GM23338 (cell line): Measurements from ENCODE around the gene F2RL2. TPM values are rescaled to one million over a fixed set of nuclear protein-coding genes. Genes with fewer than 3 reads are reported as not detected.

ENCODE experiments used
- ATAC-seq: fragments of 200-7000 bp; cut with Tn5 transposase; 3 replicates; pipeline ENCODE4 v1.9.1; 2020
- DNase-seq: peaks from one replicate; pipeline ENCODE4 v3.0.0-alpha.2; 2015; ENCODE audit warnings: low spot score
- H2AFZ ChIP-seq: fragments of 200-600 bp; sonication (generic); 2 replicates; pipeline ENCODE4 v1.8.0; 2016; ENCODE audit warnings: antibody characterized with exemption, mild to moderate bottlenecking, moderate library complexity
- H3F3A ChIP-seq: fragments of 200-600 bp; sonication (generic); replicated peaks from 2 replicates; pipeline ENCODE4 v1.8.0; 2017; ENCODE audit warnings: antibody characterized with exemption, mixed run types, low read depth
- H3K27ac ChIP-seq: fragments of 200-600 bp; sonication (generic); 2 replicates; pipeline ENCODE4 v1.6.1; 2016; ENCODE audit warnings: low read depth
- H3K27me3 ChIP-seq: fragments of 200-600 bp; sonication (generic); 2 replicates; pipeline ENCODE4 v1.8.0; 2016; ENCODE audit warnings: mild to moderate bottlenecking, mixed run types, moderate library complexity; ENCODE audit not compliant: insufficient read depth
- H3K36me3 ChIP-seq: fragments of 200-600 bp; sonication (generic); 2 replicates; pipeline ENCODE4 v1.8.0; 2016; ENCODE audit warnings: mild to moderate bottlenecking; ENCODE audit not compliant: insufficient read depth
- H3K4me1 ChIP-seq: fragments of 200-600 bp; sonication (generic); 2 replicates; pipeline ENCODE4 v1.8.0; 2016; ENCODE audit warnings: mild to moderate bottlenecking, moderate library complexity; ENCODE audit not compliant: insufficient read depth
- H3K4me2 ChIP-seq: fragments of 200-600 bp; sonication (generic); 2 replicates; pipeline ENCODE4 v1.7.1; 2017; ENCODE audit warnings: mixed run types
- H3K4me3 ChIP-seq: fragments of 200-600 bp; sonication (generic); 2 replicates; pipeline ENCODE4 v1.6.1; 2016; ENCODE audit warnings: mixed run types
- H3K79me2 ChIP-seq: fragments of 200-600 bp; sonication (generic); replicated peaks from 2 replicates; pipeline ENCODE4 v1.8.0; 2017; ENCODE audit warnings: mild to moderate bottlenecking; ENCODE audit not compliant: insufficient read depth
- H3K9me2 ChIP-seq: fragments of 200-600 bp; sonication (generic); 2 replicates; pipeline ENCODE4 v1.8.0; 2017; ENCODE audit not compliant: insufficient read depth
- H4K20me1 ChIP-seq: fragments of 200-600 bp; sonication (generic); replicated peaks from 2 replicates; pipeline ENCODE4 v1.8.0; 2017; ENCODE audit warnings: mild to moderate bottlenecking; ENCODE audit not compliant: insufficient read depth
- H3K27ac Mint-ChIP-seq: 2 replicates; pipeline ENCODE4 v1.8.0; 2020; ENCODE audit warnings: inconsistent platforms, mild to moderate bottlenecking, moderate library complexity, mixed read lengths
- H3K27me3 Mint-ChIP-seq: 3 replicates; pipeline ENCODE4 v1.8.0; 2022; ENCODE audit warnings: low read depth, mild to moderate bottlenecking, moderate library complexity, mixed read lengths, inconsistent platforms; ENCODE audit not compliant: insufficient read depth, poor library complexity
- H3K36me3 Mint-ChIP-seq: 3 replicates; pipeline ENCODE4 v1.8.0; 2021; ENCODE audit warnings: low read depth, mild to moderate bottlenecking, inconsistent platforms, moderate library complexity, mixed read lengths
- H3K4me1 Mint-ChIP-seq: 3 replicates; pipeline ENCODE4 v1.8.0; 2020; ENCODE audit warnings: mild to moderate bottlenecking, inconsistent platforms, mixed read lengths
- H3K4me3 Mint-ChIP-seq: 3 replicates; pipeline ENCODE4 v1.8.0; 2021; ENCODE audit warnings: moderate library complexity, mild to moderate bottlenecking, inconsistent platforms, mixed read lengths
- H3K9me3 Mint-ChIP-seq: 3 replicates; pipeline ENCODE4 v1.8.0; 2020; ENCODE audit warnings: moderate library complexity, mild to moderate bottlenecking, inconsistent platforms, mixed read lengths
- CREB1 ChIP-seq: fragments of 250-450 bp; sonication (Bioruptor Pico); IDR thresholded peaks from 2 replicates; pipeline ENCODE4 v1.5.0; 2020; ENCODE audit warnings: low read depth, mild to moderate bottlenecking, moderate library complexity
- EZH2 ChIP-seq: fragments of 200-600 bp; sonication (generic); IDR thresholded peaks from one replicate; pipeline ENCODE4 v1.8.0; 2017; ENCODE audit warnings: antibody characterized with exemption, mild to moderate bottlenecking, low read depth; ENCODE audit not compliant: unreplicated experiment
- EZH2phosphoT487 ChIP-seq: fragments of 200-600 bp; sonication (generic); IDR thresholded peaks from one replicate; pipeline ENCODE4 v1.8.1; 2018; ENCODE audit warnings: antibody characterized with exemption; ENCODE audit not compliant: unreplicated experiment
- JUNB ChIP-seq: IDR thresholded peaks from one replicate; pipeline ENCODE4 v1.6.1; 2016; ENCODE audit warnings: antibody characterized with exemption; ENCODE audit not compliant: unreplicated experiment
- NANOG ChIP-seq: IDR thresholded peaks from 2 replicates; pipeline ENCODE4 v1.6.1; 2016; ENCODE audit warnings: antibody characterized with exemption, borderline replicate concordance
- POLR2AphosphoS5 ChIP-seq: IDR thresholded peaks from 2 replicates; pipeline ENCODE4 v1.6.1; 2016; ENCODE audit warnings: antibody characterized with exemption, low read depth
- STAT1 ChIP-seq: IDR thresholded peaks from one replicate; pipeline ENCODE4 v1.6.1; 2016; ENCODE audit warnings: antibody characterized with exemption; ENCODE audit not compliant: unreplicated experiment
- ZNF114 ChIP-seq: fragments of 250-450 bp; sonication (Bioruptor Pico); IDR thresholded peaks from 2 replicates; pipeline ENCODE4 v1.5.0; 2020; ENCODE audit warnings: mild to moderate bottlenecking, moderate library complexity
- ZNF331 ChIP-seq: fragments of 250-450 bp; sonication (Bioruptor Pico); IDR thresholded peaks from 2 replicates; pipeline ENCODE4 v1.5.0; 2020; ENCODE audit warnings: low read depth, mild to moderate bottlenecking, moderate library complexity
- polyA plus RNA-seq: library from polyadenylated mRNA; unstranded; fragments of >200 nt; fragmentation: Nextera tagmentation; extraction: Ambion mirVana; gene quantifications from 2 replicates; pipeline ENCODE4 v1.2.1, GENCODE V29; 2016
- total RNA-seq: library from RNA; depleted of rRNA; stranded (reverse); fragments of >200 nt; shearing (Covaris generic); gene quantifications from 2 replicates; pipeline ENCODE4 v1.2.3, GENCODE V29; 2014
- TF ChIP-seq, protein P1 (sequence below), 2 experiments: fragments of 200-600 bp in 1 of 2; sonication (generic) in 1 of 2; conservative IDR thresholded peaks; 2 replicates each; pipeline versions ENCODE4 v1.5.1 to v1.6.1; 2016 to 2017; ENCODE audit warnings: antibody characterized with exemption in 2 of 2, low read depth in 2 of 2, mild to moderate bottlenecking in 2 of 2, moderate library complexity in 1 of 2
- TF ChIP-seq, protein P2 (sequence below): IDR thresholded peaks from one replicate; pipeline ENCODE4 v1.6.1; 2018; ENCODE audit warnings: antibody characterized with exemption; ENCODE audit not compliant: unreplicated experiment
- TF ChIP-seq, protein P3 (sequence below): IDR thresholded peaks from 2 replicates; pipeline ENCODE4 v1.6.1; 2016; ENCODE audit warnings: antibody characterized with exemption
- TF ChIP-seq, protein P4 (sequence below): fragments of 250-450 bp; sonication (Bioruptor Pico); IDR thresholded peaks from 2 replicates; pipeline ENCODE4 v1.5.0; 2020; ENCODE audit warnings: mild to moderate bottlenecking, moderate library complexity

F2RL2 gene
- total and polyA plus RNA-seq, 2 experiments from 2014 or later: 0.42 to 0.70 TPM

DNA sequence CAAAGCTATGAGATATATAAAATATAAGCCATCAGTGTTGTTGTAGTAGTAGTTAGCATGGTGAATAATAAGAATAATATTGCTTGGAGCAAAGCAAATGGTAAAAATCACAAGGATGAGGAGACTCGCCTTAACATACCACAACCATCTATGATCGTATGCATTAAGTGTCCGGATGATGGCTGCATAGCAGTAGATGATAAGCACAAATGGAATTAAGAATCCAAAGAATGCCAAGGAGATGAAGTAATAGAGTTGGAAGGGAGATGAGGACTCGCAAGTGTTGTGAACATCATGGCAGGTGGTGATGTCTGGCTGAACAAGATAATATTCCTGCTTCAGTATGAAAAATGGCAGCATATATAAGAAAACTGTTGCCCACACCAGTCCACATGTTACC, 5.5 kb downstream of the F2RL2 start:
- DNase-seq (no peak), ATAC-seq (no peak)
- Mint-ChIP-seq H3K4me1 (peaks cover 19% of the 10 kb centered on the region; the same call in 2 of the 3 replicates), H3K4me3 (no peak overlapping the region), H3K27me3 (no peaks in the 10 kb centered on the region), H3K36me3 (no peaks in the 10 kb centered on the region; the same call in 2 of the 3 replicates), H3K9me3 (no peaks in the 10 kb centered on the region), H3K27ac (no peak overlapping the region)
- no peak overlapping the region for H3K4me2 ChIP-seq
- TF ChIP-seq NANOG (no peak), POLR2AphosphoS5 (no peak), CREB1 (no peak), STAT1 (no peak), ZNF114 (CRISPR knock-in tag) (no peak), JUNB (no peak), EZH2phosphoT487 (no peak), EZH2 (no peak), ZNF331 (CRISPR knock-in tag) (no peak)
- TF ChIP-seq, protein P1, sequence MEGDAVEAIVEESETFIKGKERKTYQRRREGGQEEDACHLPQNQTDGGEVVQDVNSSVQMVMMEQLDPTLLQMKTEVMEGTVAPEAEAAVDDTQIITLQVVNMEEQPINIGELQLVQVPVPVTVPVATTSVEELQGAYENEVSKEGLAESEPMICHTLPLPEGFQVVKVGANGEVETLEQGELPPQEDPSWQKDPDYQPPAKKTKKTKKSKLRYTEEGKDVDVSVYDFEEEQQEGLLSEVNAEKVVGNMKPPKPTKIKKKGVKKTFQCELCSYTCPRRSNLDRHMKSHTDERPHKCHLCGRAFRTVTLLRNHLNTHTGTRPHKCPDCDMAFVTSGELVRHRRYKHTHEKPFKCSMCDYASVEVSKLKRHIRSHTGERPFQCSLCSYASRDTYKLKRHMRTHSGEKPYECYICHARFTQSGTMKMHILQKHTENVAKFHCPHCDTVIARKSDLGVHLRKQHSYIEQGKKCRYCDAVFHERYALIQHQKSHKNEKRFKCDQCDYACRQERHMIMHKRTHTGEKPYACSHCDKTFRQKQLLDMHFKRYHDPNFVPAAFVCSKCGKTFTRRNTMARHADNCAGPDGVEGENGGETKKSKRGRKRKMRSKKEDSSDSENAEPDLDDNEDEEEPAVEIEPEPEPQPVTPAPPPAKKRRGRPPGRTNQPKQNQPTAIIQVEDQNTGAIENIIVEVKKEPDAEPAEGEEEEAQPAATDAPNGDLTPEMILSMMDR (conservative IDR thresholded peaks at IDR 0.05; ENCODE audit: low read depth in 2 of 2): no peak
- TF ChIP-seq, protein P2, sequence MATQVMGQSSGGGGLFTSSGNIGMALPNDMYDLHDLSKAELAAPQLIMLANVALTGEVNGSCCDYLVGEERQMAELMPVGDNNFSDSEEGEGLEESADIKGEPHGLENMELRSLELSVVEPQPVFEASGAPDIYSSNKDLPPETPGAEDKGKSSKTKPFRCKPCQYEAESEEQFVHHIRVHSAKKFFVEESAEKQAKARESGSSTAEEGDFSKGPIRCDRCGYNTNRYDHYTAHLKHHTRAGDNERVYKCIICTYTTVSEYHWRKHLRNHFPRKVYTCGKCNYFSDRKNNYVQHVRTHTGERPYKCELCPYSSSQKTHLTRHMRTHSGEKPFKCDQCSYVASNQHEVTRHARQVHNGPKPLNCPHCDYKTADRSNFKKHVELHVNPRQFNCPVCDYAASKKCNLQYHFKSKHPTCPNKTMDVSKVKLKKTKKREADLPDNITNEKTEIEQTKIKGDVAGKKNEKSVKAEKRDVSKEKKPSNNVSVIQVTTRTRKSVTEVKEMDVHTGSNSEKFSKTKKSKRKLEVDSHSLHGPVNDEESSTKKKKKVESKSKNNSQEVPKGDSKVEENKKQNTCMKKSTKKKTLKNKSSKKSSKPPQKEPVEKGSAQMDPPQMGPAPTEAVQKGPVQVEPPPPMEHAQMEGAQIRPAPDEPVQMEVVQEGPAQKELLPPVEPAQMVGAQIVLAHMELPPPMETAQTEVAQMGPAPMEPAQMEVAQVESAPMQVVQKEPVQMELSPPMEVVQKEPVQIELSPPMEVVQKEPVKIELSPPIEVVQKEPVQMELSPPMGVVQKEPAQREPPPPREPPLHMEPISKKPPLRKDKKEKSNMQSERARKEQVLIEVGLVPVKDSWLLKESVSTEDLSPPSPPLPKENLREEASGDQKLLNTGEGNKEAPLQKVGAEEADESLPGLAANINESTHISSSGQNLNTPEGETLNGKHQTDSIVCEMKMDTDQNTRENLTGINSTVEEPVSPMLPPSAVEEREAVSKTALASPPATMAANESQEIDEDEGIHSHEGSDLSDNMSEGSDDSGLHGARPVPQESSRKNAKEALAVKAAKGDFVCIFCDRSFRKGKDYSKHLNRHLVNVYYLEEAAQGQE: no peak
- TF ChIP-seq, protein P3, sequence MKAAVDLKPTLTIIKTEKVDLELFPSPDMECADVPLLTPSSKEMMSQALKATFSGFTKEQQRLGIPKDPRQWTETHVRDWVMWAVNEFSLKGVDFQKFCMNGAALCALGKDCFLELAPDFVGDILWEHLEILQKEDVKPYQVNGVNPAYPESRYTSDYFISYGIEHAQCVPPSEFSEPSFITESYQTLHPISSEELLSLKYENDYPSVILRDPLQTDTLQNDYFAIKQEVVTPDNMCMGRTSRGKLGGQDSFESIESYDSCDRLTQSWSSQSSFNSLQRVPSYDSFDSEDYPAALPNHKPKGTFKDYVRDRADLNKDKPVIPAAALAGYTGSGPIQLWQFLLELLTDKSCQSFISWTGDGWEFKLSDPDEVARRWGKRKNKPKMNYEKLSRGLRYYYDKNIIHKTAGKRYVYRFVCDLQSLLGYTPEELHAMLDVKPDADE: no peak
- TF ChIP-seq, protein P4, sequence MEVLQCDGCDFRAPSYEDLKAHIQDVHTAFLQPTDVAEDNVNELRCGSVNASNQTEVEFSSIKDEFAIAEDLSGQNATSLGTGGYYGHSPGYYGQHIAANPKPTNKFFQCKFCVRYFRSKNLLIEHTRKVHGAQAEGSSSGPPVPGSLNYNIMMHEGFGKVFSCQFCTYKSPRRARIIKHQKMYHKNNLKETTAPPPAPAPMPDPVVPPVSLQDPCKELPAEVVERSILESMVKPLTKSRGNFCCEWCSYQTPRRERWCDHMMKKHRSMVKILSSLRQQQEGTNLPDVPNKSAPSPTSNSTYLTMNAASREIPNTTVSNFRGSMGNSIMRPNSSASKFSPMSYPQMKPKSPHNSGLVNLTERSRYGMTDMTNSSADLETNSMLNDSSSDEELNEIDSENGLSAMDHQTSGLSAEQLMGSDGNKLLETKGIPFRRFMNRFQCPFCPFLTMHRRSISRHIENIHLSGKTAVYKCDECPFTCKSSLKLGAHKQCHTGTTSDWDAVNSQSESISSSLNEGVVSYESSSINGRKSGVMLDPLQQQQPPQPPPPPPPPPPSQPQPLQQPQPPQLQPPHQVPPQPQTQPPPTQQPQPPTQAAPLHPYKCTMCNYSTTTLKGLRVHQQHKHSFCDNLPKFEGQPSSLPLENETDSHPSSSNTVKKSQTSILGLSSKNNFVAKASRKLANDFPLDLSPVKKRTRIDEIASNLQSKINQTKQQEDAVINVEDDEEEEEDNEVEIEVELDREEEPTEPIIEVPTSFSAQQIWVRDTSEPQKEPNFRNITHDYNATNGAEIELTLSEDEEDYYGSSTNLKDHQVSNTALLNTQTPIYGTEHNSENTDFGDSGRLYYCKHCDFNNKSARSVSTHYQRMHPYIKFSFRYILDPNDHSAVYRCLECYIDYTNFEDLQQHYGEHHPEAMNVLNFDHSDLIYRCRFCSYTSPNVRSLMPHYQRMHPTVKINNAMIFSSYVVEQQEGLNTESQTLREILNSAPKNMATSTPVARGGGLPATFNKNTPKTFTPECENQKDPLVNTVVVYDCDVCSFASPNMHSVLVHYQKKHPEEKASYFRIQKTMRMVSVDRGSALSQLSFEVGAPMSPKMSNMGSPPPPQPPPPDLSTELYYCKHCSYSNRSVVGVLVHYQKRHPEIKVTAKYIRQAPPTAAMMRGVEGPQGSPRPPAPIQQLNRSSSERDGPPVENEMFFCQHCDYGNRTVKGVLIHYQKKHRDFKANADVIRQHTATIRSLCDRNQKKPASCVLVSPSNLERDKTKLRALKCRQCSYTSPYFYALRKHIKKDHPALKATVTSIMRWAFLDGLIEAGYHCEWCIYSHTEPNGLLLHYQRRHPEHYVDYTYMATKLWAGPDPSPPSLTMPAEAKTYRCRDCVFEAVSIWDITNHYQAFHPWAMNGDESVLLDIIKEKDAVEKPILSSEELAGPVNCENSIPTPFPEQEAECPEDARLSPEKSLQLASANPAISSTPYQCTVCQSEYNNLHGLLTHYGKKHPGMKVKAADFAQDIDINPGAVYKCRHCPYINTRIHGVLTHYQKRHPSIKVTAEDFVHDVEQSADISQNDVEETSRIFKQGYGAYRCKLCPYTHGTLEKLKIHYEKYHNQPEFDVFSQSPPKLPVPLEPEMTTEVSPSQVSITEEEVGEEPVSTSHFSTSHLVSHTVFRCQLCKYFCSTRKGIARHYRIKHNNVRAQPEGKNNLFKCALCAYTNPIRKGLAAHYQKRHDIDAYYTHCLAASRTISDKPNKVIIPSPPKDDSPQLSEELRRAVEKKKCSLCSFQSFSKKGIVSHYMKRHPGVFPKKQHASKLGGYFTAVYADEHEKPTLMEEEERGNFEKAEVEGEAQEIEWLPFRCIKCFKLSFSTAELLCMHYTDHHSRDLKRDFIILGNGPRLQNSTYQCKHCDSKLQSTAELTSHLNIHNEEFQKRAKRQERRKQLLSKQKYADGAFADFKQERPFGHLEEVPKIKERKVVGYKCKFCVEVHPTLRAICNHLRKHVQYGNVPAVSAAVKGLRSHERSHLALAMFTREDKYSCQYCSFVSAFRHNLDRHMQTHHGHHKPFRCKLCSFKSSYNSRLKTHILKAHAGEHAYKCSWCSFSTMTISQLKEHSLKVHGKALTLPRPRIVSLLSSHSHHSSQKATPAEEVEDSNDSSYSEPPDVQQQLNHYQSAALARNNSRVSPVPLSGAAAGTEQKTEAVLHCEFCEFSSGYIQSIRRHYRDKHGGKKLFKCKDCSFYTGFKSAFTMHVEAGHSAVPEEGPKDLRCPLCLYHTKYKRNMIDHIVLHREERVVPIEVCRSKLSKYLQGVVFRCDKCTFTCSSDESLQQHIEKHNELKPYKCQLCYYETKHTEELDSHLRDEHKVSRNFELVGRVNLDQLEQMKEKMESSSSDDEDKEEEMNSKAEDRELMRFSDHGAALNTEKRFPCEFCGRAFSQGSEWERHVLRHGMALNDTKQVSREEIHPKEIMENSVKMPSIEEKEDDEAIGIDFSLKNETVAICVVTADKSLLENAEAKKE (CRISPR knock-in tag): no peak
- H4K20me1 ChIP-seq: no peaks in the 10 kb centered on the region
- no peak overlapping the region for H2AFZ ChIP-seq
- H3K27ac ChIP-seq: no peak overlapping the region
- no peaks in the 10 kb centered on the region for H3K79me2 ChIP-seq
- peaks cover 16% of the 10 kb centered on the region; the same call in 1 of the 2 replicates for H3K4me1 ChIP-seq
- no peaks in the 10 kb centered on the region for H3K36me3 ChIP-seq
- no peak overlapping the region for H3K4me3 ChIP-seq
- no peaks in the 10 kb centered on the region for H3K27me3 ChIP-seq
- no peaks in the 10 kb centered on the region for H3K9me2 ChIP-seq
- H3F3A ChIP-seq: no peaks in the 10 kb centered on the region
